NCI-H1417 (cell line): Measurements from ENCODE around the gene AMIGO3.
"Not testable (repeated sequence)": the region's sequence is repeated elsewhere in the genome, so short reads cannot be mapped to it uniquely, and the experiment has no call there.

Source experiments
- DNase-seq, 3 experiments: peaks; one replicate each; lab custom pipeline; 2025; lab: John Stamatoyannopoulos, UW

The AMIGO3 gene

GRCh38 chr3:49719214-49719884, at the start of gene AMIGO3:
Gene AMIGO3 (minus strand): TSS chr3:49719684. CDS start chr3:49719465, 219 bp downstream.
- DNase-seq, result peak in 2 of 3 experiments; percentile 4 to 83

GRCh38 chr3:49763981-49764380, 44.5 kb upstream of the AMIGO3 start:
- no peak for DNase-seq

- DNase-seq, result no peak
Observed at GRCh38 chr3:49761661-49762060, 42.2 kb upstream of the AMIGO3 start.

- no peak for DNase-seq
Observed at GRCh38 chr3:49759226-49759625, 39.7 kb upstream of the AMIGO3 start.

- no peak for DNase-seq
Observed at GRCh38 chr3:49757197-49757596, 37.7 kb upstream of the AMIGO3 start.

GRCh38 chr3:49756036-49756435, 36.6 kb upstream of the AMIGO3 start:
- no peak for DNase-seq

GRCh38 chr3:49754536-49754935, 35.1 kb upstream of the AMIGO3 start:
- no peak for DNase-seq

- no peak for DNase-seq
Observed at GRCh38 chr3:49751501-49751900, 32.0 kb upstream of the AMIGO3 start.

- no peak for DNase-seq
Observed at GRCh38 chr3:49750056-49750455, 30.6 kb upstream of the AMIGO3 start.

- not testable (repeated sequence) for DNase-seq
Observed at GRCh38 chr3:49748874-49749273, 29.4 kb upstream of the AMIGO3 start.

- DNase-seq, result no peak
Observed at GRCh38 chr3:49747792-49748480, 28.5 kb upstream of the AMIGO3 start.

- DNase-seq, result peak in 1 of 3 experiments; percentile 2
Observed at GRCh38 chr3:49745986-49746385, 26.5 kb upstream of the AMIGO3 start.

GRCh38 chr3:49740427-49740826, 20.9 kb upstream of the AMIGO3 start:
- DNase-seq, result no peak

GRCh38 chr3:49738067-49738713, 18.7 kb upstream of the AMIGO3 start:
- DNase-seq, result no peak

GRCh38 chr3:49734752-49735151, 15.3 kb upstream of the AMIGO3 start:
- no peak for DNase-seq

- DNase-seq, result no peak
Observed at GRCh38 chr3:49733551-49733950, 14.1 kb upstream of the AMIGO3 start.

- no peak for DNase-seq
Observed at GRCh38 chr3:49732597-49732996, 13.1 kb upstream of the AMIGO3 start.

- no peak for DNase-seq
Observed at GRCh38 chr3:49729966-49730609, 10.6 kb upstream of the AMIGO3 start.

GRCh38 chr3:49727924-49728361, 8.5 kb upstream of the AMIGO3 start:
- DNase-seq, result no peak

- no peak for DNase-seq
Observed at GRCh38 chr3:49727154-49727923, 7.9 kb upstream of the AMIGO3 start.

GRCh38 chr3:49725906-49726681, 6.6 kb upstream of the AMIGO3 start:
- no peak for DNase-seq
